Inflammatory macrophage (primary cell): ENCODE measurements around the gene RNLS.
A peak's percentile ranks its signal among the peaks of the same experiment; 100 is the strongest.

Experiments
- DNase-seq, 2 donors: peaks; one replicate each; pipeline ENCODE4 v3.0.0-alpha.2; 2020 to 2022

RNLS gene

DNA sequence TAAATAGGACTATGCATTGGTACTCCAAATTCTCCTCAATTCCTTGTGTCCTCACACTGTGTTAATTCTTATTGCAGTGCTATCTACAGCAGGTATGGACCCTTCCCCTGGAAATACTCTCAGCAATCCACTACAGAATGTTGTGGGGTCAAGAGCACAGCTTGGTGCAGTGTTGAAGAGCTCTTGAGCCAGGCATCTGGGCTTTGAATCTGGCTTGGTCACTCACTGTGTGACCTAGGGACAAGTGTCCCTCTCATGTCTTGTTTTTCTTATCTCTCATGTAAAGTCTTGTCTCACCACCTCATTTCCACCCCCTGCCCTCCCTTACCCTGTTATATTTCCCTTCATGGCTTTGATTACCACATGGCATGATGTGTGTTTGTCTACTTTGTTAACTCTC, 159.4 kb downstream of the RNLS start:
- DNase-seq, result no peak

DNA sequence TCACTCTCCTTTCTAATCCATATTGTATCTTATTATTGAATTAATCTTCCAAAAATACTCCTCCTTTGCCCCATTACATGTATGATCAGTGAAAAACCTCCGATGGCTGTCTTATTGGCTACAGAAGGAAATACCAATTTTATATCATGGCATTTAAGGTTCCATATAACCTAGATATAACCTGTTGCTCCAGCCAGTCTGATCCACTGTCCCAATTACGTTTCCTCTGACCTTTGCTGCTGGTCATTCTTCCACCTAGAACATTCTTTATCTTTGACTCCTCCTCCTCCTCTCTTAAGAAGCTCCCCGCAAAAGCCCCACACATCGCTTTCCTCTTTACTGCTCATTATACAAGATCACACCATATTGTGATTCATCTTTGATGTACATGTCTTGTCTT, 161.5 kb downstream of the RNLS start:
- DNase-seq, result no peak

DNA sequence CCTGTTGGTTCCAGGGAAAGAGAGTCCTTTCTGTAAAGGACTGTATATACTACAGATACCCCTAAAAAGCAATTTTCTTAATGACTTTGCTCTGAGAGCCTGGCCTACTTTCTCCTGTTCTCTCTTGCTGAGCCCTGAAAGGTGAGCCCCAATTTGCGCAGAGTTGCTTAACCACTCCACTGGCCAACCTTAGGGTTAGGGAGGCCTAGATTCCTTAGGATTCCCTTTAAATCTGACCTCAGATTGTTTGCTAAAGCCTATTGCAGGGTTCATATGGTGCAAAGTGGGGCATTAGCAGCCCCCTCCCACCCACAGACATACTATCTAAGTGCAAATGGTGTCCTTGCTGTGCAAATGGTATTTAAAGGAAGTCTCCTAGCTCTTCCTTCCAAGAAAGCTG, 164.2 kb downstream of the RNLS start:
- DNase-seq, result no peak

DNA sequence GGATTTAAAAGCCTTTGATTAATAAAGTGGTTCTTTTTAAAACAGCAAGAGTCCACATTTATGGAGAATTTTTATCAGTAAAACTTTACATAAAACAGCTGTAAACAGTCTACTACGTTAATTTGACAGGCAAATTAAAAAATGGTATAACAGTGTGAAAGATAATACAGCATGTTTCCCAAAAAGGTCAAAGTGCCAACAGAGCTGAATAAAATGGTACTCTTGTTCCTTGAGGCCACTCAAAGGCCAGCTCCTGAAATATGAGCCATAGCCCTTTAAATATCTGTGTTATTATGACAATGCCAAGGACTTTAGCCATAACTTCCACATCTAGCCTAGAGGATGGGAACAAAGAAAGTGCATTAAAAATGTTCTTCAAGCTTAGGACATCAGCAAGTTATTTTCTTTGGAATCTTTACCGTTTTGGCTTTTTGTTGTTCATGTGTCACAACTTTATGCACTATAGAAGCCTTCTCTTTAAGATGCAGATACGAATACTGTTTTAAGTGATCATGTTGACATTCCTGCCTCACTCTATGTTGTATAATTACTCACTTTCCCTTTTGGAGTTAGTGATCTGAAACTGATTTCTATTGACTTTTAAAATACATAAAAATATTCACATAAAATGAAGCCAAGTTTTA, 165.6 kb downstream of the RNLS start:
- DNase-seq, result no peak

GRCh38 chr10:88416801-88417200, 166.3 kb downstream of the RNLS start:
- no peak for DNase-seq

- DNase-seq, result no peak
Observed at GRCh38 chr10:88415533-88416130, 167.5 kb downstream of the RNLS start.

DNA sequence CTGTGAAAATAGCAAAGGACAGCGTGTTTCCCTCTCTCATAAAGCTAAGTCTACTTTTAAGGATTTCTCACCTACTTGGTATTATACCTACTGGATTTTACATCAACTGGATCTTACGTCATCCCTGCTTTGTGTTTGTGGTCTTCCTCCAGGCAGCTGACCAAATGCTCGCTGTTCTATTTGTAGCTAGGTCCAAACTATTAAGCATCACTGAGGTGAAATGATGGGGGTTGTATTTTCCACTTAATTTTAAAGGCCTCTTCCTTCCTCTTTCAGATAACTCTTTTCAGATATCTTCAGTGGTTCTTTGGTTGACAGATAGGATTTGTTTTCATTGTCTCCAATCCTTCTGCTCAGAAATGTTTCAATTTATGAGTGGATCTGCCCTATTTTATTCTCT, 169.7 kb downstream of the RNLS start:
- DNase-seq, result no peak

- no peak for DNase-seq
Observed at GRCh38 chr10:88411772-88412349, 171.3 kb downstream of the RNLS start.

- no peak for DNase-seq
Observed at GRCh38 chr10:88409824-88410223, 173.3 kb downstream of the RNLS start.

- DNase-seq, result no peak
Observed at GRCh38 chr10:88409236-88409635, 173.9 kb downstream of the RNLS start.

GRCh38 chr10:88408096-88408495, 175.0 kb downstream of the RNLS start:
- peak; percentile 12 to 82 for DNase-seq

GRCh38 chr10:88404133-88404532, 179.0 kb downstream of the RNLS start:
- DNase-seq, result no peak

DNA sequence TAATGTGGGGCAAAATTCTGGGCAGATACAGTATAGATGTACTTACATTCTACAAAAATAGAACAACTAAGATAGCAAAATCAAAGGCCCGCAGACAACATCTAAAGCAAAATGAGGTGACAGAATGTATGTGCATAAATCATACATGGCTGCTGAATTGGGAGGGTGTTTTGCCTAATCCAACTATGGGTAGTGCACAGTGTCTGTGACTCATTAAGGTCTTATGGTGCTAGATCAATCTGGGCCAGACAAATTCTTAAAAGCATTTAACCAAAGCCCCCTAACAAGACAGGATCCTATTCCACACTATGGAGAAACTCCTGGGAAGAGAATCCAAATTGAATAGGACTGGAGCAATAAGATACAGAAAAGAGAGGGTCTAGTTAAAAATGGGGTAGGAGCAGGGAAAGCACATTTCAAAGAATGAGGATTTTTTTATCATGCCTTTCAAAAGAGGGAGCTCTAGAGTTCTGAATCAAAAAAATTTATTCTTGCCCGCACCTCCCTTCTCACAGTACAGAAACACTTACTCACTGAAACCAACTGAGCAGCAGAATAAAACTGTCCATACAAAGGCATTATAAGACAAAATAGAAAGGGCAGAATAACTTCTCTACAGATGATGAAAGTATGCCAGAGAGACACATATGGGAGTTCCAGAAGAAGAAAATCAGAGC, 181.3 kb downstream of the RNLS start:
- DNase-seq, result no peak

- no peak for DNase-seq
Observed at GRCh38 chr10:88399240-88399639, 183.9 kb downstream of the RNLS start.

- DNase-seq, result no peak
Observed at GRCh38 chr10:88395677-88396076, 187.4 kb downstream of the RNLS start.

- no peak for DNase-seq
Observed at GRCh38 chr10:88392222-88392621, 190.9 kb downstream of the RNLS start.

GRCh38 chr10:88390041-88390440, 193.1 kb downstream of the RNLS start:
- DNase-seq, result no peak

- peak; percentile 57 to 69 for DNase-seq
Observed at GRCh38 chr10:88389456-88389855, 193.7 kb downstream of the RNLS start.

DNA sequence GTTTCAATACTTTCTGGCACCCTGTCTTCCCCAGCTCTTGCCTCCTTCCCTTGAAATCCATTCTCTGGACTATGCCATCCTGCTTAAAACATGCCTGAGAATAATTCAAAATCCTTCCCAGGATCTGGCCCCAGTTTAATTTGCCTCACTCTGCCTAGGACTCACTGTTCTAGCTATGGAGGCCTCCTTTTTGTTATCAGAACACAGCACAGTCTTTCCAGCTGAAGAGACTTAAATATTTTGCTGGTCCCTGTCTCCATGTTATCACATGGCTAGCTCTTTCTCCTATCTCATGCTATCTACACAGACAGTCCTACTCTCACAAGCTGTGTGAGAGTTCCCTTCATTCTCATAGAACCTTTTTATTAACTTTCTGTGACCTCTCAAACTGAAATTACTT, 194.8 kb downstream of the RNLS start:
- DNase-seq, result no peak

GRCh38 chr10:88386821-88387773, 196.0 kb downstream of the RNLS start:
- peak; percentile 35 to 44 for DNase-seq

DNA sequence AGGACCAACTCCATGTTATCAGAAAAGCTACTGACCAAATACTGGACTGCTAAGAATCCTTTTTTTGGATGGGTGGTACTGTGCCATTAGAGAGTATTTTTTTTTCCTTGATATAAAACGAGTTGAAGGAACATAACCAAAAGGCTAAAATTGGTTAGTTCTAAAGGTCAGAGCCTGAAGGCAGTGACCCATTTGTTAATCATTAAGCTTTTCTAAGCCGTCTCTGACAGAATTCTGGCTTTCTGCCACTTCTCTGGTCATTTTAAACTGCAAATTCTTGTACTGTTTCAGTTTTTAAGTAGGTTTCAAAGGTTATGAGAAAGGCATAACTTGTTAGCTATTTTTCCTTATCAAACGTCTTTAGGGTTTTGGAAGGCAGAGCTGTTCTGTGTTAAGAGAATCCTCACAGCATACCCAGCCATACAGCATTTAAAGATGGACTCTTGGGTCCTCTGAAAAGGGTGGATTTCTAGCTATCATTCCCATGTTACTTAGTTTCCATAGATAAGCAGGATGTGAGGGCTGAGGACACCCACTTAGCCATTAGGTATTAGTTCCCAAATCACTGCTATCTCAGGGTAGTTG, 196.8 kb downstream of the RNLS start:
- DNase-seq, result no peak

DNA sequence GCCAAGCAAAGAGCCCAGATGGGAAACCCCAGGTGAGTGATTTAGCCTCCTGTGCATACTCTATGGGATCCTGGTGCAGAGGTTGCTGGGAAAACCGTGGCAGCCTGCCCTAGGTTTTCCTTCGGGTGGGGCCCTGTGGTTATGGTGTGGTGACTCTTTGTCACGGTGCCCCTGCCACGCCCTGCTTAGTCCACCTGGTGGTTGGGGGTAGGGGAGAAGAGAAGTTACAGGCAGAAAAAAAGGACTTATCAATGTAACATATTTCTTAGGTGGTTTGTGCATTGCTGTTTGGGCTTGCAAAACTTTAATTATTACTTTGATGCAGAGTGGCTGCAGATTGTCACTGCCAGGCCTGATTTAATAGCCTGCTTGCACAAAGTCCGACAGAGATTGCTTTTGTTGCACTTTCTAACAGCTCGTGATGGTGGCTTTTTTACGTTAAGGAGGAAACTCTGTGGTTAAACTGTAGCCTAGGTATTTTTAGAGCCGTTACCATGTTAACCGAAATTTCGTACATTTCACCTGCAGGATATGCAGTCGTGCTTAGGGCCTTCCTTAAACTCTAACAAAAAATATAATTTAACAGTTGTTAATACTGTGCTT, 197.4 kb downstream of the RNLS start:
- no peak for DNase-seq
